WTC11 (cell line): ENCODE results near the gene TMEM100. TPM values are rescaled to one million over a fixed set of nuclear protein-coding genes. Genes with fewer than 3 reads are reported as not detected.

Source experiments
- ATAC-seq: fragments of 200-7000 bp; cut with Tn5 transposase; 2 replicates; pipeline ENCODE4 v1.10.0; 2021; ENCODE audit warnings: mild to moderate bottlenecking, moderate library complexity
- CTCF ChIA-PET: fragments of 300-600 bp; sonication (Branson Sonifier 250); formaldehyde crosslinking; loops from one replicate; lab custom pipeline; 2021; ENCODE audit warnings: antibody characterized with exemption; lab: Charles Lee
- POLR2A ChIA-PET: fragments of 350-600 bp; sonication (Branson Sonifier 250); formaldehyde crosslinking; loops from one replicate; lab custom pipeline; 2021; ENCODE audit warnings: antibody characterized with exemption; lab: Charles Lee
- DNase-seq: peaks from one replicate; pipeline ENCODE4 v3.0.0; 2021; ENCODE audit warnings: low spot score
- H3K27ac Mint-ChIP-seq: 2 replicates; pipeline ENCODE4 v1.8.0; 2021; ENCODE audit warnings: mixed read lengths
- H3K27me3 Mint-ChIP-seq: 2 replicates; pipeline ENCODE4 v1.8.0; 2021; ENCODE audit warnings: low read depth, mild to moderate bottlenecking, moderate library complexity, mixed read lengths
- H3K36me3 Mint-ChIP-seq: 2 replicates; pipeline ENCODE4 v1.8.0; 2021; ENCODE audit warnings: mixed read lengths
- H3K4me1 Mint-ChIP-seq: 2 replicates; pipeline ENCODE4 v1.8.0; 2022; ENCODE audit warnings: mixed read lengths
- H3K4me3 Mint-ChIP-seq: 2 replicates; pipeline ENCODE4 v1.8.0; 2021; ENCODE audit warnings: mild to moderate bottlenecking, moderate library complexity, mixed read lengths
- H3K9me3 Mint-ChIP-seq: 2 replicates; pipeline ENCODE4 v1.8.0; 2021; ENCODE audit warnings: mixed read lengths
- ATF2 ChIP-seq: sonication (generic); formaldehyde crosslinking; IDR thresholded peaks from 2 replicates; pipeline ENCODE4 v1.8.1; 2022; ENCODE audit warnings: low read depth, missing genetic modification reagents, borderline replicate concordance
- ATF3 ChIP-seq: sonication (generic); formaldehyde crosslinking; conservative IDR thresholded peaks from 2 replicates; pipeline ENCODE4 v1.8.1; 2022; ENCODE audit warnings: mild to moderate bottlenecking, missing genetic modification reagents
- E2F4 ChIP-seq: sonication (generic); formaldehyde crosslinking; IDR thresholded peaks from 2 replicates; pipeline ENCODE4 v1.8.1; 2022; ENCODE audit warnings: low read depth, mild to moderate bottlenecking, moderate library complexity, missing genetic modification reagents, borderline replicate concordance
- FOXJ3 ChIP-seq: sonication (generic); formaldehyde crosslinking; IDR thresholded peaks from 2 replicates; pipeline ENCODE4 v1.9.0; 2021; ENCODE audit warnings: missing genetic modification reagents, mild to moderate bottlenecking, borderline replicate concordance
- GTF2I ChIP-seq: fragments of 250-450 bp; sonication (Bioruptor Pico); conservative IDR thresholded peaks from 2 replicates; pipeline ENCODE4 v1.4.0; 2021; ENCODE audit warnings: mild to moderate bottlenecking
- IRF1 ChIP-seq: sonication (generic); formaldehyde crosslinking; IDR thresholded peaks from 2 replicates; pipeline ENCODE4 v1.8.0; 2023; ENCODE audit warnings: missing genetic modification reagents
- KAT7 ChIP-seq: sonication (generic); formaldehyde crosslinking; IDR thresholded peaks from 2 replicates; pipeline ENCODE4 v1.8.1; 2023; ENCODE audit warnings: missing genetic modification reagents, mild to moderate bottlenecking, borderline replicate concordance
- MYBL2 ChIP-seq: sonication (generic); formaldehyde crosslinking; IDR thresholded peaks from 2 replicates; pipeline ENCODE4 v1.8.1; 2023; ENCODE audit warnings: mild to moderate bottlenecking, moderate library complexity, missing genetic modification reagents
- PRDM15 ChIP-seq: sonication (generic); formaldehyde crosslinking; IDR thresholded peaks from 2 replicates; pipeline ENCODE4 v1.8.0; 2022; ENCODE audit warnings: missing genetic modification reagents
- PRRX2 ChIP-seq: fragments of 250-450 bp; sonication (Bioruptor Pico); IDR thresholded peaks from 2 replicates; pipeline ENCODE4 v1.8.0; 2021; ENCODE audit warnings: mild to moderate bottlenecking
- RELA ChIP-seq: sonication (generic); formaldehyde crosslinking; IDR thresholded peaks from 2 replicates; pipeline ENCODE4 v1.8.1; 2022; ENCODE audit warnings: missing genetic modification reagents, mild to moderate bottlenecking, borderline replicate concordance
- RORB ChIP-seq: fragments of 250-450 bp; sonication (Bioruptor Pico); IDR thresholded peaks from 2 replicates; pipeline ENCODE4 v1.9.0; 2021; ENCODE audit warnings: mild to moderate bottlenecking
- SMAD3 ChIP-seq: sonication (generic); formaldehyde crosslinking; IDR thresholded peaks from 2 replicates; pipeline ENCODE4 v1.8.0; 2022; ENCODE audit warnings: missing genetic modification reagents, mild to moderate bottlenecking, borderline replicate concordance
- ZNF232 ChIP-seq: sonication (generic); formaldehyde crosslinking; IDR thresholded peaks from 2 replicates; pipeline ENCODE4 v1.8.0; 2022; ENCODE audit warnings: mild to moderate bottlenecking, missing genetic modification reagents
- ZNF396 ChIP-seq: fragments of 250-450 bp; sonication (Bioruptor Pico); IDR thresholded peaks from 2 replicates; pipeline ENCODE4 v1.8.0; 2021; ENCODE audit warnings: mild to moderate bottlenecking, moderate library complexity, borderline replicate concordance
- ZNF423 ChIP-seq: fragments of 250-450 bp; sonication (Bioruptor Pico); IDR thresholded peaks from 2 replicates; pipeline ENCODE4 v2.1.2; 2022; ENCODE audit warnings: mild to moderate bottlenecking, moderate library complexity
- ZNF512 ChIP-seq: sonication (generic); formaldehyde crosslinking; IDR thresholded peaks from 2 replicates; pipeline ENCODE4 v1.8.1; 2022; ENCODE audit warnings: missing genetic modification reagents, borderline replicate concordance
- ZNF532 ChIP-seq: fragments of 250-450 bp; sonication (Bioruptor Pico); IDR thresholded peaks from 2 replicates; pipeline ENCODE4 v1.9.0; 2021; ENCODE audit warnings: mild to moderate bottlenecking, borderline replicate concordance
- ZNF671 ChIP-seq: fragments of 250-450 bp; sonication (Bioruptor Pico); IDR thresholded peaks from 2 replicates; pipeline ENCODE4 v1.8.0; 2021; ENCODE audit warnings: mild to moderate bottlenecking
- total RNA-seq: library from RNA; stranded (reverse); gene quantifications from 3 replicates; pipeline ENCODE4 v1.2.3, GENCODE V29; 2021

The TMEM100 gene
- total RNA-seq, 1 experiment from 2014 or later = 1.1 TPM

- TF ChIP-seq ATF2 (CRISPR knock-in tag) (no peak), RELA (no peak), KAT7 (CRISPR knock-in tag) (no peak)
- TF ChIP-seq, all 79 proteins: peak for 0
Measured at GRCh38 chr17:55758171-55758570, 35.5 kb upstream of the TMEM100 start (continued).

- TF ChIP-seq ZNF396 (CRISPR knock-in tag) (no peak), IRF1 (CRISPR knock-in tag) (no peak), ZNF671 (CRISPR knock-in tag) (no peak), ZNF232 (CRISPR knock-in tag) (no peak), MYBL2 (CRISPR knock-in tag) (no peak), PRRX2 (CRISPR knock-in tag) (no peak), SMAD3 (CRISPR knock-in tag) (no peak), ZNF423 (CRISPR knock-in tag) (no peak), FOXJ3 (CRISPR knock-in tag) (no peak), ATF3 (CRISPR knock-in tag) (no peak)
- Mint-ChIP-seq H3K36me3 (no peaks in the 10 kb centered on the region), H3K4me3 (no peak overlapping the region), H3K27me3 (no peaks in the 10 kb centered on the region), H3K9me3 (no peaks in the 10 kb centered on the region), H3K4me1 (peaks cover 4% of the 10 kb centered on the region; the same call in 1 of the 2 replicates), H3K27ac (no peak overlapping the region)
- DNase-seq = no peak
- ChIA-PET CTCF (no interaction called here), POLR2A (no interaction called here)
- ATAC-seq = no peak
Measured at GRCh38 chr17:55757659-55758058, 35.0 kb upstream of the TMEM100 start.

- Mint-ChIP-seq H3K4me1 (peaks cover 3% of the 10 kb centered on the region), H3K27ac (no peak overlapping the region), H3K9me3 (no peaks in the 10 kb centered on the region), H3K4me3 (no peak overlapping the region), H3K27me3 (no peaks in the 10 kb centered on the region), H3K36me3 (no peaks in the 10 kb centered on the region)
- ATAC-seq (no peak), DNase-seq (no peak)
- no peak for TF ChIP-seq ZNF512 (CRISPR knock-in tag)
- TF ChIP-seq E2F4 (CRISPR knock-in tag) = no peak
- no peak for TF ChIP-seq RORB (CRISPR knock-in tag)
- TF ChIP-seq GTF2I = no peak
- no peak for TF ChIP-seq ZNF532 (CRISPR knock-in tag)
- TF ChIP-seq PRDM15 (CRISPR knock-in tag) = no peak
- ChIA-PET CTCF (no interaction called here), POLR2A (no interaction called here)
Measured at GRCh38 chr17:55756689-55757088, 34.0 kb upstream of the TMEM100 start.
